GM18499 (cell line): ENCODE data around the gene EXOC5.
A peak's percentile ranks its signal among the peaks of the same experiment; 100 is the strongest.
"Not testable (repeated sequence)": the region's sequence is repeated elsewhere in the genome, so short reads cannot be mapped to it uniquely, and the experiment has no call there.

Experiments used
- ATAC-seq: cut with Tn5 transposase; IDR thresholded peaks from one replicate; pipeline ENCODE4 v1.9.1; 2021; ENCODE audit warnings: moderate number of reproducible peaks; ENCODE audit not compliant: insufficient read depth, unreplicated experiment

The EXOC5 gene

DNA sequence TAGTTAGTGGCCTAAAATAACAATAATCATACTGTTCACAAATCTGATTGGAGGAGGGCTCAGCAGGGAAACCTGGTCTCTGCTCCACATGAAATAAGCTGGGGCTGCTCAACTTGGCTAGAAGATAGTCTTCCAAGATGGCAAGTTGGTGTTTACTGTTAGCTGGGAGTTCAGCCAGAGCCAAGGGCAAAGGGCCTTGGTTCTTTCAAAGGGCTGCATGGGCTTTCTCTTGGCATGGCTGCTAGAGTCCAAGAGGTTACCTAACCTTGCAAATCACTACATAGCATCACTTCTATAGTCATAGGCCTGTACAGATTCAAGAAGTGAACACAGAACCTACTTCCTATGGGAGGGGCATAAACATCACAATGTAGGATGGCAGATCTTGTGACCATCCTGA lies 7.1 kb downstream of the EXOC5 start:
- no peak for ATAC-seq

DNA sequence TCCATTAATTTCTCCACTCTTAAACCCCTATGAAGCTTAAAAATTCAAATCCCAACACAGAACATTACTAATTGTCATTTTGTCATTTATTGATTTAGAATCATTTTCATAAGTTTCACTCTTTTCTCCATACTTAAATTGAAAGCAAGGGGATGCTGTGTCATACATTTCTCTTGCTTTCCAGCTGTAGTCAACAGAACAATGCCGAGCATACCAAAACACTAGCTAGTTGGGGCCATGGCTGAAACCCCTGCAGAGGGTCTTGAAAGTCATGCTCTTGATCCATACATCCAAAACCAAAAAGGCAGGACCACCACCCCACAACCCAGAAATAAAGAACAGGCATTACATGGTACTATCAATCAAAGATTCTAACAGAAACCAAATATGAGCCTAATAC lies 9.0 kb downstream of the EXOC5 start:
- ATAC-seq: no peak

GRCh38 chr14:57258221-57258620 lies 10.5 kb downstream of the EXOC5 start:
- ATAC-seq: not testable (repeated sequence)

DNA sequence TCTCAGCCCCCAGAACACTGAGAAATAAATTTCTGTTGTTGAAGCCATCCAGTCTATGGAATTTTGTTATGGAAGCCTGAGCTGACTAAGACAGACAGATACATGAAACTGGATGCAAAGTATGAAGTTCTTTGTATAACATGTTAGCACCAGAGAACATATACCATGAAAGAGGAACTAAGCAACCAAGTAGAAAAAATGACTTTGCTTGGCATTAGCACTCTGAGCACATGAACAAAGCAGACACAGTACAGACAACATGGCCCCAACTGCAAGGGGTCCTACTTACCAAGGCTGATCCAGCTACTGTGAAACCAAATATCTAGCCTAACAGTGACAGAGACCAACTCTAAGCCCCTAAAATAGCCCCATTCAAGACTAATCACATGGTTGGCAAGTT lies 13.8 kb downstream of the EXOC5 start:
- ATAC-seq: peak; percentile 89

GRCh38 chr14:57246933-57247657 lies 21.6 kb downstream of the EXOC5 start:
- no peak for ATAC-seq

GRCh38 chr14:57245941-57246340 lies 22.8 kb downstream of the EXOC5 start:
- ATAC-seq: no peak

- ATAC-seq: no peak
Observed at GRCh38 chr14:57244106-57244505, 24.6 kb downstream of the EXOC5 start.

DNA sequence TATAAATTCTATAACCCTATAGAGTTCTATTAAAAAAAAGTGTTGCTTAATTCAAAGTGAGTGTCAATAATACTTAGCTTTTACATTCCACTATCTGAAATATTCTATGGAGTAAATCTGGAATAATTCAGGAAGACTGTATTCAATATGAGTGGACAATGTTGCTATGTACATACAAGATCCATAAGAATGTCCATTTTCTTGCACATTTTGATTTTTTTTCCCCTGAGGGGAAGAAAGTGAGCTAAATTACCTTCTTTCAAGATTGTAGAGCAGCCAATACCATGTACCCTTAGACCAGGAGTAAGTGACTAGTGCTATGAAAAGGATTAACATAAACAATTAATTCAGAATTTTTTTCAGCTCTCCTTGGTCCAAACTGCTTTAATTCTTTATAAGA lies 25.4 kb downstream of the EXOC5 start:
- ATAC-seq: no peak

- not testable (repeated sequence) for ATAC-seq
Observed at GRCh38 chr14:57240115-57240514, 28.6 kb downstream of the EXOC5 start.

- no peak for ATAC-seq
Observed at GRCh38 chr14:57232006-57232405, 36.7 kb downstream of the EXOC5 start.

- not testable (repeated sequence) for ATAC-seq
Observed at GRCh38 chr14:57228320-57228719, 40.4 kb downstream of the EXOC5 start.

DNA sequence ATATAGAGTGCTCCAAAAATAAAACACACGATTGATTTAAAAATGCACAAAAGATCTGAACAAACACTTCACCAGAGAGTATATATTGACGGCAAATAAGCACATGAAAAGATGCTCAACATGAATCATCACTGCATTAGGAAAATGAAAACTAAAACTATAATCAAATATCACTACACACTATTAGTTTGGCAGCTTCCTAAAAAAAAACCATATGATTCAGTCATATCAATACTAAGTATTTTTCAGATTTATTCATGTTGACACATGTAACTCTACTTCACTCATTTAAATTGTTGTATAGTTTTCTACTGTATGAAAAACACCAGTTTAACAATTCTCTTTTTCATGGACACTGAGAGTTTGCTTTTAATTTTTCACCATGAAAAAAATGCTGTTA lies 41.6 kb downstream of the EXOC5 start:
- no peak for ATAC-seq

- no peak for ATAC-seq
Observed at GRCh38 chr14:57221931-57222330, 46.8 kb downstream of the EXOC5 start.

- ATAC-seq: no peak
Observed at GRCh38 chr14:57212919-57213318, 55.8 kb downstream of the EXOC5 start.

- no peak for ATAC-seq
Observed at GRCh38 chr14:57209561-57209960, 59.1 kb downstream of the EXOC5 start.

DNA sequence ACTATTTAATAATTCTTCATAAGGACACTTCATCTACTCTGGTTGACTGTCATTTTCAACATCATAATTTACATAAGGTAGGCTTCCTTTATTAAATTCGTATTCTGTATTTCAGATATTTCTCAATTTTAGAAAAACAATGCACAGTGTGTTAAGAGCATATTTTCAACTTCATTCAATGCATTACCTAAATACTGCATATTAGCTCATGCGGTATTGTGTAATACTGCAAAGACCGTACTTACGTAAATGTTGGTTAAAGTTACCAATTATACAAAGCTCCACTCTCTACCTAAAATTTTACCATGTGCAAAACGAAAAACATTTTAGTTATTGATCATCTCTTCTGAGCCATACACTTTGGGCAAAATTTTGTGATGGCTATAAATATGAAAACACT lies 62.8 kb downstream of the EXOC5 start:
- ATAC-seq: no peak

GRCh38 chr14:57202672-57203071 lies 66.0 kb downstream of the EXOC5 start:
- ATAC-seq: not testable (repeated sequence)

GRCh38 chr14:57199921-57200320 lies 68.8 kb downstream of the EXOC5 start:
- no peak for ATAC-seq

GRCh38 chr14:57189070-57189469 lies 79.6 kb downstream of the EXOC5 start:
- no peak for ATAC-seq

DNA sequence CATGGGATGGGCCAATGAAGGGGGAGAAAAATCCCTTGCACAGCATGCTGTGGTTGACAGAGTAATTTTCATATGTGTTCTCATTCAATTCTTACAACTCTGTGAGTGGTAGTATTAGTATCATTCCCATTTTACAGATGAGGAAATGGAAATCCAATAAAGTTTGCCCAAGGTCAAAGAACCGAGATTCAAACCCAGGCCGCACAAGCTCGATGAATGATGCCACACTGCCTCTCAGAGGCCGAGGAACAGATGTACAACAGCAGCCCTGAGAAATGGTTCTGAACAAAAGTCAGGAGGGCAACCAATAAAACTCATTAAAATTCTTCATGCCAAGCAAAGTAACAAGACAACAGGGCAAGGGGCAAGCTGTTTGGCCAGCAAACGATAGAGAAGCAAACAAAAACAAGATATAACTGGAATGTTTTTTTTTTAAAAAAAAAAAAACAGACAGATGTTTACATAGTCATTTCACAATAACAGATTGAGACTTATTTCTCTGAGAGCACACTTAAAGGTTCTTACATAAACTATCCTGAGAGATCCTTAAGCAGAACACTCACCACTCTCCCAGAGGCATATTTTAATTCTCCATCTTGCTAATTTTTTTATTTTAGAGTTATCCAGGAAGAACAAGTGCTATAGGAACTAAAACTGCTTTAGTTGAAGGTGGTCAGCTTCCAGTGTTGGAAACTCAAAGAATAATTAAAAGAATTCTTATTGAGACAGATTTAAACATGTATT lies 85.8 kb downstream of the EXOC5 start:
- ATAC-seq: no peak

DNA sequence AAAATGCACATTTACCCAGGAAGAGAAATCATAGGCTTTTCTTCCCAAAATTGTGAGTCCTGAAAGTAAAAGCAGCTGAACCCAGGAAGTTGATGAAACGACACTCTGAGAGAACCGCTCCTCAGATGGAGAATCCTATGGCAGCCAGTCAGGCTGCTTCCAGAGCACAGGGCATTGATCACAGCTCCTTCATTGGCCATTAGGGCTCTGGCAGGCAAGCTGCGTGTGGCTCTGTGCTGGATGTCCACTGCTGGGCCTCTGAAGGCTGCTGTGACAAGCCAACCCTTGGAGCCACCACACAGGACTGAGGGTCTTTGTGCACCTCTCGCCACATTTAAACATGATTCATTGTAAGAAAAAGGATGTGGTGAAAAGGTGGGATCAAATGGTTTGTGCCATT lies 89.4 kb downstream of the EXOC5 start:
- no peak for ATAC-seq

DNA sequence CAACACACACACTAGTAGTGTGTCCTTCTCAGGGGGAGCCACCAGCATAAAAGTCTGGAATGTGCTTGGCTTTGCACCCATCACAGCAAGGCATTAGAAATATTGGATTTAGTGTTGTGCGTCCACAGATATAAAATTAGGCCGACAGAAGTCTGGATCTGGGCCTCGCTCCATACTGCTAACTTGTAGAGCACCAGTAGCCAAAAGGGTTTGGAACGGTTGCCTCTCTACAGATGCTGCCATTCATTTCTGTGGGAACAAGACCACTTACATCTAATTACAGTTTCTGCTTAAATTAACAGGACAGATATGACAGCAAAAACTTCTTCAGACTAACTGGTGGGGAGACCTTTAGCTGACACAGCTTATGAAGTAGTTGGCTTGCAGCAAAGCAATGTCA lies 94.2 kb downstream of the EXOC5 start:
- no peak for ATAC-seq
